Gastrocnemius medialis (tissue), 4 donors: ENCODE results near the gene FOXK1. TPM values are rescaled to one million over a fixed set of nuclear protein-coding genes. Genes with fewer than 3 reads are reported as not detected.

Experiments
- ATAC-seq, 2 donors: fragments of 150-250 bp; one replicate each; pipeline ENCODE4 v1.9.1; 2016
- DNase-seq, 2 donors: peaks; one replicate each; pipeline ENCODE4 v3.0.0-alpha.2; 2019
- H3K27ac ChIP-seq, 4 donors: fragments of 200-600 bp; sonication (generic); 1 replicate in 1 of 4; 2 replicates in 3 of 4; pipeline ENCODE4 v1.5.1; 2016 to 2018; ENCODE audit warnings: mild to moderate bottlenecking in 2 of 4, moderate library complexity in 1 of 4
- H3K27me3 ChIP-seq, 3 donors: fragments of 200-600 bp; sonication (generic) in 2 of 3; 1 replicate in 1 of 3; 2 replicates in 2 of 3; pipeline versions ENCODE4 v1.5.1 to v1.6.0; 2016 to 2019; ENCODE audit warnings: mild to moderate bottlenecking in 1 of 3, moderate library complexity in 1 of 3
- H3K36me3 ChIP-seq, 2 donors: fragments of 200-600 bp; sonication (generic) in 1 of 2; one replicate each; pipeline ENCODE4 v1.5.1; 2017 to 2018
- H3K4me1 ChIP-seq, 2 donors: fragments of 200-600 bp; sonication (generic) in 1 of 2; one replicate each; pipeline ENCODE4 v1.5.1; 2016 to 2017; ENCODE audit warnings: mild to moderate bottlenecking in 2 of 2
- H3K4me3 ChIP-seq, 4 donors: fragments of 200-600 bp; sonication (generic) in 3 of 4; 1 replicate in 1 of 4; 2 replicates in 3 of 4; pipeline ENCODE4 v1.5.1; 2016 to 2019; ENCODE audit warnings: mild to moderate bottlenecking in 2 of 4
- H3K9me3 ChIP-seq, 3 donors: fragments of 200-600 bp; sonication (generic) in 2 of 3; 1 replicate in 1 of 3; 2 replicates in 2 of 3; pipeline ENCODE4 v1.5.1; 2016 to 2019
- POLR2A ChIP-seq, 2 donors: fragments of 450-650 bp; IDR thresholded peaks; one replicate each; pipeline ENCODE4 v1.6.1; 2017; ENCODE audit warnings: antibody characterized with exemption in 2 of 2, mild to moderate bottlenecking in 2 of 2, moderate library complexity in 2 of 2
- in situ Hi-C, 4 donors: fragments of 200-750 bp; cut with MboI; loops; one replicate each; pipeline versions ENCODE4 v1.15.0 to v1.8.0; 2017; ENCODE audit warnings: low sequenced_read_pairs in 4 of 4
- intact Hi-C: fragments of 100-400 bp; cut with DNase I; formaldehyde crosslinking; loops from one replicate; pipeline ENCODE4 v1.15.1; 2023; ENCODE audit warnings: low total_unique reads
- total RNA-seq, 4 donors: library from RNA; depleted of rRNA; stranded (reverse); fragments of >200 nt; gene quantifications; one replicate each; pipeline versions ENCODE4 v1.1.0 to v1.2.3, GENCODE V29; 2016
- TF ChIP-seq, protein P1 (sequence below), 5 experiments: fragments of 450-650 bp in 3 of 5; fragments of 200-600 bp in 2 of 5; sonication (generic) in 2 of 5; IDR thresholded peaks in 4 of 5; conservative IDR thresholded peaks in 1 of 5; 1 replicate in 4 of 5; 2 replicates in 1 of 5; pipeline ENCODE4 v1.5.1; 2016 to 2019; ENCODE audit warnings: antibody characterized with exemption in 5 of 5, mild to moderate bottlenecking in 3 of 5, moderate library complexity in 3 of 5

FOXK1 gene
- total RNA-seq, 4 donors from 2014 or later = 9.8 to 43.6 (median 18.8) TPM

DNA sequence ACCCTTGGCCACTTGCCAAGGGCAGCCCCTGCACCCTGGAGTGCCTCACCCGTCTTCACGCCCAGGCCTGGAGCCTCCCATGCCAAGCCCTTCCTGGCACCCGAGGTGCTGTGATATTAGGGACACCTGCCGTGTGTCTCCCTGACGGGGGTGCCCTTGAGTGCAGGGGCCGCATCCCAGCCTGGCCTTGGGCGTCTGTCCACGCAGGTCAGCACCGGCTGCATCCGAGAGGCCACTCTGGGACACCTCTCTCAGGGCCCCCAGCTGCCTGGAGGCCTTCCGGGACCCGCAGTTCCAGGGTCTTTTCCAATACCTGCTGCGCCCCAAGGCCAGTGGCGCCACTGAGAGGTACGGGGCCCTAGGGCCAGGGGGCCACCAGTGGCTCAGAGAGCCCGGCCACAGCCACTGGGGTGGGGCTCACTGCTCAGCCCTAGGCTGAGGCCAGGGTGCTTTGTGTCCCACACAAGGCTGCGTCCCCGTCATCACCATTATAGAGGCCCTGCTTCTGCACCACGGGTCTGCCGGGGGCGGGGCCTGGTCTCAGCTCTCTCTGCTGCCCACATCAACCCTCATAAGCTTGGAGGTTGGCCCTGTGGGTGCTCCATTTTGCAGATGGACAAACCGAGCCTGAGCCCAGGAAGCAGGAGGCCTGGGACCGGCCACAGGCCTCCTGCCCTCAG, 106.0 kb downstream of the FOXK1 start:
- TF ChIP-seq, protein P1, sequence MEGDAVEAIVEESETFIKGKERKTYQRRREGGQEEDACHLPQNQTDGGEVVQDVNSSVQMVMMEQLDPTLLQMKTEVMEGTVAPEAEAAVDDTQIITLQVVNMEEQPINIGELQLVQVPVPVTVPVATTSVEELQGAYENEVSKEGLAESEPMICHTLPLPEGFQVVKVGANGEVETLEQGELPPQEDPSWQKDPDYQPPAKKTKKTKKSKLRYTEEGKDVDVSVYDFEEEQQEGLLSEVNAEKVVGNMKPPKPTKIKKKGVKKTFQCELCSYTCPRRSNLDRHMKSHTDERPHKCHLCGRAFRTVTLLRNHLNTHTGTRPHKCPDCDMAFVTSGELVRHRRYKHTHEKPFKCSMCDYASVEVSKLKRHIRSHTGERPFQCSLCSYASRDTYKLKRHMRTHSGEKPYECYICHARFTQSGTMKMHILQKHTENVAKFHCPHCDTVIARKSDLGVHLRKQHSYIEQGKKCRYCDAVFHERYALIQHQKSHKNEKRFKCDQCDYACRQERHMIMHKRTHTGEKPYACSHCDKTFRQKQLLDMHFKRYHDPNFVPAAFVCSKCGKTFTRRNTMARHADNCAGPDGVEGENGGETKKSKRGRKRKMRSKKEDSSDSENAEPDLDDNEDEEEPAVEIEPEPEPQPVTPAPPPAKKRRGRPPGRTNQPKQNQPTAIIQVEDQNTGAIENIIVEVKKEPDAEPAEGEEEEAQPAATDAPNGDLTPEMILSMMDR (IDR thresholded peaks at IDR 0.05 in 4 of 5, conservative IDR thresholded peaks at IDR 0.05 in 1 of 5) = no peak
- TF ChIP-seq POLR2A (IDR thresholded peaks at IDR 0.05) = no peak
- Histone ChIP-seq H3K4me1 (no peaks in the 10 kb centered on the region), H3K9me3 (no peaks in the 10 kb centered on the region), H3K36me3 (peaks cover 0 to 73% of the 10 kb centered on the region in 2 donors), H3K4me3 (no peak overlapping the region), H3K27ac (no peak overlapping the region), H3K27me3 (no peaks in the 10 kb centered on the region)
- intact Hi-C loops (no loop called here), in situ Hi-C loops (no loop called here)
- ATAC-seq (no peak), DNase-seq (no peak)

DNA sequence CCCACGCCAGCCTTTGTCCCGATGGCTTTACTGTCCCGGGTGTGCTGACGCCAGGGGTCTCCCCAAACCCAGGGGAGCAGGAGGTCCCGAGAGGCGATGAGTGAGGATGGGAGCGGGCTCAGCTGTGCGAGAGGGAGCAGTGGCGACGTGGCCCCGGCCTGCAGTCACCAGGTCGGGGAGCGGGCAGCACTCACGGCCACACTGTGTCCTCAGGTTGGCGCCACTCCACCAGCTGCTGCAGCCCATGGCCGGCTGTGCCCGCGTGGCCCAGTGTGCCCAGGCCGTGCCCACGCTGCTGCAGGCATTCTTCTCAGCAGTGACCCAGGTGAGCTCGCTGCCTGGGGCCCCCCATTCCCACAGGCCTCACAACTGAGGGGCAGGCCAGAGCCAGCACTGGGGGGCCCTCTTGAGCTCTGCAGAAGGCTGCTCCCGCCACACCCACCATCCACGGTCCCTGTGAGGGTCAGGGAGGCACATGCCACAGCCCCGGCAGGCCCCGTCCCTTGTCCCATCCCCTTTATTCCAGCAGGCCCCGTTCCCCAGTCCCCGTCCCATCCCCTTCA, 106.6 kb downstream of the FOXK1 start:
- Histone ChIP-seq H3K27ac (no peak overlapping the region), H3K27me3 (no peaks in the 10 kb centered on the region), H3K4me3 (no peak overlapping the region), H3K9me3 (no peaks in the 10 kb centered on the region), H3K36me3 (peaks cover 0 to 66% of the 10 kb centered on the region in 2 donors), H3K4me1 (no peaks in the 10 kb centered on the region)
- in situ Hi-C loops = no loop called here
- no peak for ATAC-seq
- DNase-seq = no peak
- intact Hi-C loops = no loop called here
- no peak for TF ChIP-seq POLR2A (IDR thresholded peaks at IDR 0.05)

GRCh38 chr7:4789194-4790077, 107.3 kb downstream of the FOXK1 start:
- intact Hi-C loops = loop anchor here (10.0 kb wide), 1 partner anchor 295 kb away; no protein-coding TSS in a partner anchor
- DNase-seq = no peak

DNA sequence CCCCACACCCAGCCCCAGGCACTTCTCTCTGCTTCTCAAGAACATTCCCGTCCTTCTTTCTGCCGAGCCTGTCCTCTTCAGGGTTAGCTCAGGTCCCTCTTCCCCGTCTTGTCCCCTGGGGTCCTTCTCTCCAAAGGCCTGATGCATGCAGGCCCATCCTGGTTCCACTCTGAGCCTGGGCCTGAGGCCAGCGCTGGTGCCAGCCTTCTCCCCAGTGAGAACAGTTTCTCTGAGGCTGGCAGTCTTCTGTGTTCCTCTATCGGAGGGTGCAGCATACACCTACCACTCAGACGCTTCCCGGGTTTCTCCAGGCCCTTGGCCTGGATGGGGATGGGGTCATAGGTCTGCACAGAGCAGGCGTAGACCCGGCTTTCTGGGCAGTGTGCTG, 108.0 kb downstream of the FOXK1 start:
- no peaks in the 10 kb centered on the region for H3K27me3 ChIP-seq
- in situ Hi-C loops (loop anchor here in 1 of 4 donors (10.0 kb wide), 1 partner anchor 95 kb away; the partner anchor contains the start of gene RADIL), intact Hi-C loops (loop anchor here (10.0 kb wide), 1 partner anchor 295 kb away; no protein-coding TSS in a partner anchor)
- TF ChIP-seq, protein P1 (IDR thresholded peaks at IDR 0.05 in 4 of 5, conservative IDR thresholded peaks at IDR 0.05 in 1 of 5) = no peak
- no peak for TF ChIP-seq POLR2A (IDR thresholded peaks at IDR 0.05)
- DNase-seq (no peak), ATAC-seq (no peak)
- H3K4me3 ChIP-seq = no peak overlapping the region
- H3K36me3 ChIP-seq = peaks cover 0 to 54% of the 10 kb centered on the region in 2 donors
- no peak overlapping the region for H3K27ac ChIP-seq
- no peaks in the 10 kb centered on the region for H3K4me1 ChIP-seq
- H3K9me3 ChIP-seq = no peaks in the 10 kb centered on the region

More at GRCh38 chr7:4789194-4790077, 107.3 kb downstream of the FOXK1 start:
- ATAC-seq = no peak
- no peak overlapping the region for H3K27ac ChIP-seq
- TF ChIP-seq, protein P1 (IDR thresholded peaks at IDR 0.05 in 4 of 5, conservative IDR thresholded peaks at IDR 0.05 in 1 of 5) = no peak
- TF ChIP-seq POLR2A (IDR thresholded peaks at IDR 0.05) = no peak
- H3K4me3 ChIP-seq = no peak overlapping the region
- in situ Hi-C loops = loop anchor here in 1 of 4 donors (10.0 kb wide), 1 partner anchor 95 kb away; the partner anchor contains the start of gene RADIL
- H3K9me3 ChIP-seq = no peaks in the 10 kb centered on the region
- H3K36me3 ChIP-seq = peaks cover 0 to 59% of the 10 kb centered on the region in 2 donors
- H3K27me3 ChIP-seq = no peaks in the 10 kb centered on the region
- no peaks in the 10 kb centered on the region for H3K4me1 ChIP-seq
